Measurements from ENCODE around the gene LRRC37A3. TPM values are rescaled to one million over a fixed set of nuclear protein-coding genes. Genes with fewer than 3 reads are reported as not detected.

LRRC37A3 gene
- 2.1 and 2.8 TPM in 2 replicates for total RNA-seq

GRCh38 chr17:64919289-64920025 is at the start of gene LRRC37A3:
Gene LRRC37A3 (minus strand): TSS chr17:64919478. CDS start chr17:64897257, 22,221 bp downstream.

Other genes with a start within 250 kb of the LRRC37A3 start
- gene GNA13, start 137.3 kb upstream of the LRRC37A3 start, total RNA-seq = 46.2 and 53.5 TPM in 2 replicates
- 2.7 and 2.8 TPM in 2 replicates for gene RGS9, start 217.9 kb upstream of the LRRC37A3 start, total RNA-seq

Measured in smooth muscle cell of bladder (primary cell).